ENCODE data around the gene ACTR10. TPM values are rescaled to one million over a fixed set of nuclear protein-coding genes. Genes with fewer than 3 reads are reported as not detected.

The ACTR10 gene
- total RNA-seq, 1 donor from 2014 or later = 44.7 TPM

DNA sequence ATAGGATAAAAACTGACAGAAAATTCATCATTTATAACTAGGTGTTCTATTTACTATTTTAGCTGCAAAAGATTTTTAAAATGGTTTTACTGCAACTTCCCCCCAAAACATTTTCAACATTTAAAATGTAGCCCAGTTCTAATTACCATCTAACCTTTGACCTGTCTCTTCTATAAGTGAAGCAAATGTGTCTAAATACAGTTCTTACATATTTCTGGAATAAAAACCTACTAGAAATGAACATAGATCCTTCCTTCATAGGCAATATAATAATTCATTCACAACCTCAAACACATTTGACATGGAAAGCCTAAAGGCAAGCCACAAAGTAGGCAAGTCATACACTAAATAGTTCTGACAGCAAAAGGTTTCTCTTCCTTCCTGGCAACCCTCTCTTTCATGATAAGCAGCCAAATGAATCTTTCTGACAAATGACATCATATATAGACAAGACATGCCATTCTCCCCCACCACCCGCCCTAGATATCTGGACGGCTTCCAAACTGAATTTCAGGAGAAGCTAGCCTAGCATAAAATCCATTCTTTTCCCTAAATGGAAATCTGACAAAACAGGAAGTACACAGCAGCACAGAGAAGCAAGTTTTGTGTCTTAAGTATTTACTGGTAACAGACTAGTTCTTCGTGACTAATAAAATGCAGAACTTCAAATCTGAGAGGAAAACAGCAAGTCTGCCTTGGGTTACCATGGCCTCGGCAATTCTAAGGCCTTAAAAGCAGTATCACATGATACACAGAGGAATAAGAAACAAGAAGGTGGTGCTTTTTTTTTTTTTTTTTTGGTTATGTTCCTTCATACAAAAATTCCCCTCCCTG lies 81.2 kb downstream of the ACTR10 start:
- peak; percentile 92 for DNase-seq (ENCODE audit: low read depth, low spot score)

- no peak for DNase-seq (ENCODE audit: low read depth, low spot score)
Observed at GRCh38 chr14:58281969-58282368, 82.0 kb downstream of the ACTR10 start.

GRCh38 chr14:58282925-58283593 lies 83.1 kb downstream of the ACTR10 start:
- no peak for DNase-seq (ENCODE audit: low read depth, low spot score)

GRCh38 chr14:58283730-58284129 lies 83.8 kb downstream of the ACTR10 start:
- DNase-seq (ENCODE audit: low read depth, low spot score) = no peak

- no peak for DNase-seq (ENCODE audit: low read depth, low spot score)
Observed at GRCh38 chr14:58285132-58285531, 85.2 kb downstream of the ACTR10 start.

Other genes with a start within 250 kb of the ACTR10 start
- 1.5 and 2.1 TPM in 2 replicates for gene ARMH4, start 47.9 kb upstream of the ACTR10 start, total RNA-seq
- 166 and 208 TPM in 2 replicates for gene PSMA3, start 44.7 kb downstream of the ACTR10 start, total RNA-seq
- gene ARID4A, start 98.4 kb downstream of the ACTR10 start, total RNA-seq = 9.4 and 13.4 TPM in 2 replicates
- gene TOMM20L, start 195.8 kb downstream of the ACTR10 start, total RNA-seq = not detected in 2 replicates
- 18.5 and 22.1 TPM in 2 replicates for gene TIMM9, start 227.4 kb downstream of the ACTR10 start, total RNA-seq
- 19.3 and 27.8 TPM in 2 replicates for gene KIAA0586, start 227.6 kb downstream of the ACTR10 start, total RNA-seq